GM21786 (cell line): ENCODE results near the gene C14orf93.
"Not testable (repeated sequence)": the region's sequence is repeated elsewhere in the genome, so short reads cannot be mapped to it uniquely, and the experiment has no call there.

ENCODE experiments used
- ATAC-seq: cut with Tn5 transposase; IDR thresholded peaks from one replicate; pipeline ENCODE4 v1.9.1; 2021; ENCODE audit not compliant: unreplicated experiment

C14orf93 gene

DNA sequence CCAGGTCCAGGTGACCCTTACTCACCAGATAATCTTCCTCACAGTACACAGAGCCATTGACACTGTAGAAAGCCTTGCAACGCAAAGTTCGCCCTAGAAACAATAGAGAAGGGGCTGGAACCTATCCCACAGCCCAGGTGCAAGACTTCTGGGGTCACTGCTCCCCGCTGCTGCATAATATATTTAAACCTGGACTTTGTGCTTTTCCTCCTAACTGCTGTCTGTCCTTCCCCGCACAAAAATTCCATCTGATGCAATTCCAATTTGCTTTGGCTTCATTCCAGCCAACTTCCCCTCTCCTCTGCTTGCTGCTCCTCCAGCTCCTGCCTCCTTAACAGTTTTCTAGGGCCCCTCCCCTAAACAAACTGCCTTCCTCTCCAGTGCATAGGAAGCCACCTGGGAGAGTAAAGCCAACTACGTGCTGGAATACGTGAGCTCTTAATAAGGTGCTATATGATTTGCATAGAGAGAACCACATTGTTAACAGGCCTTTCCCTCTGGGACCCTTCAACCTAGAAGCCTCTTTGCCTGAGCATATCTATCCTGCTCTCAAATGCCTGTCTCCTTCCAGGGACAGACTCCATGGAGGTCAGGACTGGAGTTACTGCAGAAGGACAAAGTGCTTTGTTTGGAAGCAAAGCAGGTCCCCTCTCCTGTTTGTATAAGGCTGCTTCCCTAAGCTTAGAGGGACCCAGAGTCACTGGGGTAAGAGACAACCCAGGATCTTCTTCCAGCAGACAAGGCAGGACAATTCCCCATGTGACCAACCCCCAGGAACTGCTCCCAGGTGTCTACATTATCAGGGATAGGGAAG, 33.1 kb downstream of the C14orf93 start:
- no peak for ATAC-seq

DNA sequence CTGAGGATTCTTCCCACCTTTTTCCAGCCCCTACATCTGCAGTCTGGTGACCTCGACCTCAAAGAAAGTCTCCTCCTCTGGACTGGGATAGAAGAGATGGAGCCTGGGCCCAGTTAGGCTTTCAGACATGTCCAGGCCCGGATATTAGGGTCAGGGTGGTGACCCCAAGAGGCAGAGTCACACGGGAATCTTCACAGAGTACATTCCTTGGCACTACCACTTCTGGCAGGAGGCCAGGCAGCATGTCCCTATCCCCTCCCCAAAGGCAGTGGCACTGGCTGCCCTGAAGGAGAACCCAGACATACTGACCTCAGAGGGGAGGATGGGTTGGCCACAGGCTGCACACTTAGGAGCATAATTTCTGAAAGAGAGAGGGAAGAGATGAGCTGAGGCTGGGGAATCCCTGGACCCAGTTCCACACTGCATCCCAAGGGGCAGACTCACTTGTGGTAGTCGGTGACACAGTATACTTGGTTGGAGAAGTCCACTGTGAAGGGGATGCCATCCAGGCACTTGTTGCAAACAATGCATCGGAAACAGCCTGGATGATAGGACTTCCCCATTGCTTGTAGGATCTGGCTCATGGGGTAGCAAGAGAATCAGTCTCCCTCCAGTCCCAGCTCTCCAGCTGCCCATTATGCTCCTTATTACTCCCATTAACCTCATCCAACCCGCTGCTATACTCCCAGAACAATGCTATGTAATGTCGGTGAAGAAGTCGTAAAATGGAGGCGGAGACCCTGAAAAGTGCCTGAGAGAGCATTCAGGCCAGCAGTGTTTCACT, 35.2 kb downstream of the C14orf93 start:
- ATAC-seq = no peak

DNA sequence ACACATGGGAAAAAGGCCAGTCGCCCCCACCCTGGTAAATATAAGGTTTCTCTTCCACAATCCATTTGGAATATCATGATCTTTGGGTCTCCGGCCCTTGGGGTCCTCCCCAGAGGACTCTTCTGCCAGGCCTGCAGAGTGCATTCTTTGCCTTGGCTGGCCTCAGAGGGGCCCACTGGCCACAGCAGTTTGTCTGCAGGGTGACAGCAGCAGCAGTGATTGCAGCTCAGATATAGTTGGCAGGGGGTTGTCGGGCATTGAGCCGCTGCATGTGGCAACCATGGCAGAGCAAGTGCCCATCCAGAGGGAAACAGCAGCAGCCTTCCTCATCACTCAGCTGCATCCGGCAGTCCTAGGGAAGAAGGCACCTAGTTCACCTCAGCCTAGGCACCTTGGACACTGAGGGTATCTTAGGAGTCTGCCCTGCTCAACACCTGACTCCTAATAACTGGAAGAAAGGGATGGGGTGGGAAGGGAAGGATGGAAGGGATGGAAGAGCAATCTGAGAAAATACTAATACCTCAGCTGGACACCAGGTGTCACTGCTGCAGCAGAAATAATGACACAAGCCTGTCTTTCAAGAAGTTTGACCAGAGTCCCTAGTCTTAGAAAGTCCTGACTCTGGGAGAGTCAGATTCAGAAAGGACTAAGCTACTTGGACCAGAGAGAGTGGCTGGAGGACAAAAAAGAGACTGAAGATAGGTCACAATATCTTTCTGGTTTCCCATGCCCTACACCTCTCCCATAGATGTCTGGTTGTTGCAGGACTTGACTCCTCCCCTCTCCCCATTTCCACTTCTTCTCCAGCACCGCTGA, 36.5 kb downstream of the C14orf93 start:
- ATAC-seq = no peak

GRCh38 chr14:22972313-22972930, 37.5 kb downstream of the C14orf93 start:
- ATAC-seq = no peak

DNA sequence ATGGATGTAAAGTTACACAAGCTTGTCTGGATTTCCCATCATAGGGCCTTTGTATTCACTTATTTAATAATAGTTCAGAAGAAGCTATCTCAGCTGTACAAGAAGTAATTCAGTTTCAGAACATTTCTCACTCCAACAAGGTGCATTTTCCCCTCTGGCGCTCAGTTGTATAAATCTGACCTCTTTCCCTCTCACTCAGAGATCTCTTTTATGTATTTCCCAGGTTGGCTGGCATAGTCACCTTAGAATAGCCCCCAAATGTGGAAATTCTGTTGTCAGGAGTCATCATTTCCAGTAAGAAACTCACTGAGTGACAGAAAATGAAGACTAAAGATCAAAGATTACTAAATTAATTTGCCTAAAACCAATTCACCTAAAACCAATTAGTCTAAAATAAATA, 38.8 kb downstream of the C14orf93 start:
- ATAC-seq = no peak

GRCh38 chr14:22966783-22967269, 43.1 kb downstream of the C14orf93 start:
- no peak for ATAC-seq

- ATAC-seq = not testable (repeated sequence)
These were observed 43.8 kb downstream of the C14orf93 start for GRCh38 chr14:22965916-22966782.

DNA sequence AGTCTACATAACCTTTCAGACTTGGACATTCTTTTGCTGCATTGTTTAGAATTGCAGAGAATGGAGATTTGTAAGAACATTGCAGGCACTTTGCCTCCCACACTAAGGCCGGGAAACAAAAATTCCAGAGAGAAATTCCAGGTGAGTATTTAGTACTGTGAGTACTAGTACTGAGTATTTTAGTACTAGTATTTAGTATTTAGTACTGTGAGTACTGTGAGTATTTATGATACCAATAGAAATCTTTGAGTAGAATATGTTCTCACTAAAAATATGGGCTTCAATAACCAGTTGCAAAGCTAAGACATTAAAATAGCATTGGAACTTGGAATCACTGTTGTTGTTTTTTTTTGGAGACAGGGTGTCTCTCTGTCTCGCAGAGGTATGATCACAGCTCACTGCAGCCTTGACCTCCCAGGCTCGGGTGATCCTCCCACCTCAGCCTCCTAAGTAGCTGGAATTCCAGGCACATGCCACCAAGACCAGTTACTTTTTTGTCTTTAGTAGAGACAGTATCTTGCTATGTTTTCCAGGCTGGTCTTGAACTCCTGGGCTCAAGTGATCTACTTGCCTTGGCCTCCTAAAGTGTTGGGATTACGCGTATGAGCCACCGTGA, 47.8 kb downstream of the C14orf93 start:
- no peak for ATAC-seq

GRCh38 chr14:22955702-22956569, 54.0 kb downstream of the C14orf93 start:
- ATAC-seq = no peak

DNA sequence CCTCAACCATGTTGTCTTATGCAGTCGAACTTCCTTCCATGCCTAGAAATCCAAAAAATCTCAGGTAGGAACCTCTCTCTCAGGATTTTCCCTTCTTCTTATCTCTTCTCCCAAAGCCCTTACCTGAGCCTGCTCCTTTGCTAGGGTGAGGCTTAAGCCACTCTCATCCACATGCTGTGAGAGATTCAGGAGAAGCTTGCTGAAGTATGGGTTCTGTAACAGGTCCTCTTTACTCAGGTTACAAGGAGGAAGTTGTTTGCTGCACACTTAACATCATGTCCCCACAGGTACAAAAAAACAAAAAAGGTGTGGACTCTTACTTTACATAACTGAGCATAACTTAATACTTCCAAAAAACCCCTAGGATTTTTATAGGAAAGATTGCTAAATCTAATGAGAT, 57.5 kb downstream of the C14orf93 start:
- ATAC-seq = no peak

GRCh38 chr14:22951795-22952194, 58.1 kb downstream of the C14orf93 start:
- not testable (repeated sequence) for ATAC-seq

- ATAC-seq = no peak
These were observed 64.3 kb downstream of the C14orf93 start for GRCh38 chr14:22945642-22946041.

- ATAC-seq = no peak
These were observed 70.3 kb downstream of the C14orf93 start for GRCh38 chr14:22939684-22940083.
